HG02798 (cell line): Measurements from ENCODE around the gene COQ5.
"Not testable (repeated sequence)": the region's sequence is repeated elsewhere in the genome, so short reads cannot be mapped to it uniquely, and the experiment has no call there.

Experiments
- ATAC-seq: cut with Tn5 transposase; IDR thresholded peaks from one replicate; pipeline ENCODE4 v1.9.1; 2021; ENCODE audit warnings: mild to moderate bottlenecking; ENCODE audit not compliant: unreplicated experiment, poor library complexity

COQ5 gene

GRCh38 chr12:120528861-120529525 is at the start of gene COQ5:
COQ5 (minus strand) TSS chr12:120529158; CDS start chr12:120529141, 17 bp downstream.
- peak; percentile 86 for ATAC-seq

- ATAC-seq, result no peak
These were observed 45.1 kb upstream of the COQ5 start for GRCh38 chr12:120574106-120574505.

GRCh38 chr12:120573560-120573959 is 44.6 kb upstream of the COQ5 start:
- no peak for ATAC-seq

GRCh38 chr12:120571299-120571698 is 42.3 kb upstream of the COQ5 start:
- ATAC-seq, result no peak

GRCh38 chr12:120563495-120563894 is 34.5 kb upstream of the COQ5 start:
- ATAC-seq, result no peak

GRCh38 chr12:120562906-120563305 is 33.9 kb upstream of the COQ5 start:
- ATAC-seq, result no peak

- no peak for ATAC-seq
These were observed 28.6 kb upstream of the COQ5 start for GRCh38 chr12:120557589-120557988.

GRCh38 chr12:120554678-120555077 is 25.7 kb upstream of the COQ5 start:
- ATAC-seq, result no peak

GRCh38 chr12:120546050-120546386 is 17.1 kb upstream of the COQ5 start:
- no peak for ATAC-seq

- no peak for ATAC-seq
These were observed 15.7 kb upstream of the COQ5 start for GRCh38 chr12:120544691-120545090.

GRCh38 chr12:120542166-120542565 is 13.2 kb upstream of the COQ5 start:
- ATAC-seq, result no peak

- no peak for ATAC-seq
These were observed 11.5 kb upstream of the COQ5 start for GRCh38 chr12:120540445-120540844.

- ATAC-seq, result no peak
These were observed 10.3 kb upstream of the COQ5 start for GRCh38 chr12:120539303-120539702.

- ATAC-seq, result no peak
These were observed 9.6 kb upstream of the COQ5 start for GRCh38 chr12:120538281-120539156.

- no peak for ATAC-seq
These were observed 8.9 kb upstream of the COQ5 start for GRCh38 chr12:120537856-120538220.

- no peak for ATAC-seq
These were observed 7.3 kb upstream of the COQ5 start for GRCh38 chr12:120536064-120536791.

GRCh38 chr12:120534703-120535655 is 6.0 kb upstream of the COQ5 start:
- peak; percentile 46 for ATAC-seq

- ATAC-seq, result peak; percentile 78
These were observed 5.3 kb upstream of the COQ5 start, which contains the start of gene RNF10 for GRCh38 chr12:120534203-120534702. RNF10 (plus strand) TSS chr12:120534356; CDS start chr12:120534812, 456 bp downstream.

- ATAC-seq, result no peak
These were observed 3.8 kb upstream of the COQ5 start for GRCh38 chr12:120532701-120533238.

GRCh38 chr12:120530418-120530761 is 1.4 kb upstream of the COQ5 start:
- not testable (repeated sequence) for ATAC-seq
